Measurements from ENCODE around the gene CREBL2.
A peak's percentile ranks its signal among the peaks of the same experiment; 100 is the strongest.

CREBL2 gene

DNA sequence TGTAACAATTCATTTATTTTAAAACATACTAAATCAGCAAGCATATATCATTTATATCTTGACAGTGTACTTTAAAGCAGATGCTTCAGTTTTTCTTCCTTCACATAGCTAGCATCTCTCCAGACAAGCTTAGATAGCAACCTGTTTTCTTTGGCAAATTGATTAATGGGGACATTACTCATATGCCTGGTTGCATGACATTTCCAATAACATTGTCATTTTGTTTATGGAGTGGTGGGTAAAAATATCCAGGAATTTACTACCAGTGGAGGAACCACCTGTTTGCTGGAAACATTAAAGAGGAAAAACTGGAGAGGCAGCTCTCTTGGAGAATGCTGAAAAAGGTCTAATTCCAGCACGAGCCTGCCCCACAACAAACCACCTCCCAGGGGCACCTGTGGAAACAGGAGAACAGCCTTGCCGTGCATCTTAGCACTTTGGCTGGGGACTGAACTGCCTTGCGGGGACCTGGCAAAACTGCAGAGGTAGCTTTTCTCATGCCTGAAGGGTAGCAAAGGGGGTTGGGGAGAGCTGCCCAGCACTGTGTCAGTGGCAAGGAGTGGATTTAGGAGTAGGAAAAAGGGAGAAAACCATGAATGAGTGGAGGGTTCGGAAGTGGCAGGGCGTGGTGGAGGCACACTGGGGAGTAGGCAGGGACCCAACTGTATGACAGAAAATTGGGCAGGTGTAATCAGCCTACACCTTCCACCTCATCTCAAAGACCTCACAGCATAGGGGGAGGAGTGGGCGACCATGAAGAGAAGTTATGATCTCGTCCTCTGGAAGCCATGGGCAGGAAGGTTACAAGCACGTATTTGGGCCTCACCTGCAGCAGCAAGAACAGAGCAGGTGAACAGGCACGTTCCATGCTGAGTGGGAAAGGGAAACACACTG is 11.7 kb upstream of the CREBL2 start:
- H3K4me3 ChIP-seq (replicated peaks in 1 of 2; ENCODE audit: low read depth in 2 of 2, low read length in 2 of 2): no peak overlapping the region
- TF ChIP-seq, protein P1, sequence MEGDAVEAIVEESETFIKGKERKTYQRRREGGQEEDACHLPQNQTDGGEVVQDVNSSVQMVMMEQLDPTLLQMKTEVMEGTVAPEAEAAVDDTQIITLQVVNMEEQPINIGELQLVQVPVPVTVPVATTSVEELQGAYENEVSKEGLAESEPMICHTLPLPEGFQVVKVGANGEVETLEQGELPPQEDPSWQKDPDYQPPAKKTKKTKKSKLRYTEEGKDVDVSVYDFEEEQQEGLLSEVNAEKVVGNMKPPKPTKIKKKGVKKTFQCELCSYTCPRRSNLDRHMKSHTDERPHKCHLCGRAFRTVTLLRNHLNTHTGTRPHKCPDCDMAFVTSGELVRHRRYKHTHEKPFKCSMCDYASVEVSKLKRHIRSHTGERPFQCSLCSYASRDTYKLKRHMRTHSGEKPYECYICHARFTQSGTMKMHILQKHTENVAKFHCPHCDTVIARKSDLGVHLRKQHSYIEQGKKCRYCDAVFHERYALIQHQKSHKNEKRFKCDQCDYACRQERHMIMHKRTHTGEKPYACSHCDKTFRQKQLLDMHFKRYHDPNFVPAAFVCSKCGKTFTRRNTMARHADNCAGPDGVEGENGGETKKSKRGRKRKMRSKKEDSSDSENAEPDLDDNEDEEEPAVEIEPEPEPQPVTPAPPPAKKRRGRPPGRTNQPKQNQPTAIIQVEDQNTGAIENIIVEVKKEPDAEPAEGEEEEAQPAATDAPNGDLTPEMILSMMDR (IDR thresholded peaks at IDR 0.05; ENCODE audit: low read depth, low read length): no peak
- no peak for DNase-seq (ENCODE audit: low read depth in 2 of 2)

DNA sequence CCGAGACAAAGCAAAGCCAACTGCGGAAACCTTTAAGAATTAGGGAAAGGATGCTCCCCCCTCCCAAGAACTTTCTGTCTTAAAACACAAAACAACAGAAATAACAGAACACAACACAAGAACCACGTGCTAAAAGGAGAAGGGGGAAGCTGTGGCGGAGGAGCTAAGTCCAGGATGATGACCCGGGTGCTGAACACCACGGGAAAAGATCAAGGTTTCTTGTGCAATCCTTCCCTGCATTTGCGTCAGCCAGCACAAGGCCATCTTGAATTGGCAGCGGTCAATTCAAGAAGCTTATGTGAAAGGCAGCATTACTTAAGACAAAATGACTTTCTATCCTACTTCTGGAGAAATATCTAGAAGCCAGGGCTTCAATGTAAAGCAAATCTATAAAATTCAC is 11.0 kb upstream of the CREBL2 start:
- DNase-seq (ENCODE audit: low read depth in 2 of 2): no peak
- TF ChIP-seq, protein P1 (IDR thresholded peaks at IDR 0.05; ENCODE audit: low read depth, low read length): no peak
- H3K4me3 ChIP-seq (replicated peaks in 1 of 2; ENCODE audit: low read depth in 2 of 2, low read length in 2 of 2): no peak overlapping the region

DNA sequence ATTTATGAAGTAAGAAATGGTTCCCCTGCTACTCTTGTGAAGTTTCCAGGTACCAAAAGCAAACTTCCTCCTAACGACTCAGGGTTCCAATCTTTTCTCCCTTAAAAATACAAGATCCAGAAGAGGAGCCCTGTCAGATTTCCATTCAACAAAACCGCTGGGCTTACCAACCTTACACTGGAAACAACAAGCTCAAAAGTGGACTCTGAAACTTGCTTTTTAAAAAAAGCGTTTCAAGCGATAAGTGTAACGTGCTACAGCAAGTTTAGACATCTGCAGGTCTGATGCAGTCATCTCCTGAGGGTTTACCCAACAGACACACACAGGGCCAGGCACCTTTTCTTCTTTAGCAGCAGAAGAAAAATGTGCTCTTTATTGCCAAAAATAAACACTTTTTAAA is 6.9 kb upstream of the CREBL2 start:
- TF ChIP-seq, protein P1 (IDR thresholded peaks at IDR 0.05; ENCODE audit: low read depth, low read length): no peak
- H3K4me3 ChIP-seq (replicated peaks in 1 of 2; ENCODE audit: low read depth in 2 of 2, low read length in 2 of 2): no peak overlapping the region
- no peak for DNase-seq (ENCODE audit: low read depth in 2 of 2)

DNA sequence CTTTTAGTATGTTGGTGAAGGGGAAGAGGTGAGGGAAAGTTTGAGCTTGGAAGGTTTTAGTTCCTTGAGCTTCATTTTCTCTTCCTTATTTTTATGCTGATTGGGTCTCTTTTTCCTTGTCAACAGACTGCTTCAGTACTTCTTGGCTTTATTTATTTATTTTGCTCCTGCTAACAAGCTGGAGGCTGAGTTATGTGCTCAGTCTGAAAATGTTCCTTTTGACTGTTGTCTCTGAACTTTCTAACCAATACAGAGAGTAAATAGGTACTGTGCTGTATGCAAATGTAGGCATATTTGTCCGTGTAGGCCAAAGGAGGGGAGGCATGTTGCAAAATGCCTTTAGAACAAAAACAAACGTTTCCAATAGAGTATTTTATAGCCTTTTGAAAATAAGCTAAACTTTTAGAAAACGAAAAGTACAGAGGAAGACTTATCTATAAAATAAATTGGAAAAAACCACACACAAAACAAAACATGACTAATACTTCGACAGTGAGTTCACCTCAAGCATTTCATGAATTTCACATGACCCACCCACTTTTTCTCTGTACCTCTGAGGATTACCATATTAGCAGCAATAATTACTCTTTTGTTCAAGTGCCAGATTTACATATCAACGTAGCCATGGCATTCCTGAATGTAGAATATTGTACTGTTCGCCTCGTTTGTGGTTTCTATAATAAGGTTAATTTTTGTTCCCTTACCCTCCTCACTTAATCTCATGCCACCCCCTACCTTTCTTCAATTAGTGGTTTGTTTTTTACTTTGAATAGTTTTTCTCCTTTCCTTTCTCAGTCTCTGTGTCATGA is 4.7 kb upstream of the CREBL2 start:
- peak; percentile 66 to 79 for DNase-seq (ENCODE audit: low read depth in 2 of 2)
- no peak overlapping the region for H3K4me3 ChIP-seq (replicated peaks in 1 of 2; ENCODE audit: low read depth in 2 of 2, low read length in 2 of 2)
- TF ChIP-seq, protein P1 (IDR thresholded peaks at IDR 0.05; ENCODE audit: low read depth, low read length): no peak

DNA sequence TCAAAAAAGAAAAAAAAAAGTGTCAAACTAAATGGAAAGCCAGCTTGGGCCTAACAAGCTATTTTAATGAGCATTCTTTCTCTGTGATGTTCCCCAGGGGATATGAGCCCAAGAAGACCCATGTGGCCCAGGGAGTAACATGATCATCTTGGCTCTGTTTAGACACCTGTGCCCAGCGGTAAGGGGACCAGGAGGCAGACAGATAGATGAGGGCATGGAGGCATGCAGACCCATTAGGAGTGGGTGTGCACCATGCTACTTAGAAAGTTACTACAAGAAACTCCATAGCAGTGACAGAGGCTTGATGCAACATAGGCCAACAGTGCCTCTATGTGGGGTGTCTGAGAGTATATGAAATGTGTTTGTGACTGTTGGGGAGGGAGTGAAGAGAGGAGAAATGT is 3.1 kb upstream of the CREBL2 start:
- TF ChIP-seq, protein P1 (IDR thresholded peaks at IDR 0.05; ENCODE audit: low read depth, low read length): no peak
- no peak overlapping the region for H3K4me3 ChIP-seq (replicated peaks in 1 of 2; ENCODE audit: low read depth in 2 of 2, low read length in 2 of 2)
- DNase-seq (ENCODE audit: low read depth in 2 of 2): peak in 1 of 2 donors; percentile 17

DNA sequence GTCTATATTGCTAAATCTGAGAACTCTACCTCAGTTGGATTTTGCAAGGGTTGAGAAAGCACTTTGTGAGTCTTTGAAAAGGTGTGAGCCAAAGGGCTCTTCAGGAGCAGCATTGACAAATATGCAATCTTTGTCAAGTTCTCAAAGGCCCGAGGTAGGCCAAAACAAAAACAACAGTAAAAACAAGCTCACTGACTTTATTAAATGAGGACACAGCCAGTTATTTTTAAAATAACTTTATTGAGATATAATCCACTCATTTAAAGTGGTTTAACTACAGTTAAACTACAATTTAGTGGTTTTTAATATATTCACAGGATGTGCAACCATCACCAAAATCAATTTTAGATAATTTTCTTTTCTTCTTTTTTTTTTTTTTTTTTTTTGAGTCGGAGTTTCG is 2.0 kb upstream of the CREBL2 start:
- TF ChIP-seq, protein P1 (IDR thresholded peaks at IDR 0.05; ENCODE audit: low read depth, low read length): no peak
- no peak for DNase-seq (ENCODE audit: low read depth in 2 of 2)
- no peak overlapping the region for H3K4me3 ChIP-seq (replicated peaks in 1 of 2; ENCODE audit: low read depth in 2 of 2, low read length in 2 of 2)

All from cardiac fibroblast (primary cell).